ENCODE data around the gene PTMS.
"Not testable (repeated sequence)": the region's sequence is repeated elsewhere in the genome, so short reads cannot be mapped to it uniquely, and the experiment has no call there.

PTMS gene, protein sequence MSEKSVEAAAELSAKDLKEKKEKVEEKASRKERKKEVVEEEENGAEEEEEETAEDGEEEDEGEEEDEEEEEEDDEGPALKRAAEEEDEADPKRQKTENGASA

DNA sequence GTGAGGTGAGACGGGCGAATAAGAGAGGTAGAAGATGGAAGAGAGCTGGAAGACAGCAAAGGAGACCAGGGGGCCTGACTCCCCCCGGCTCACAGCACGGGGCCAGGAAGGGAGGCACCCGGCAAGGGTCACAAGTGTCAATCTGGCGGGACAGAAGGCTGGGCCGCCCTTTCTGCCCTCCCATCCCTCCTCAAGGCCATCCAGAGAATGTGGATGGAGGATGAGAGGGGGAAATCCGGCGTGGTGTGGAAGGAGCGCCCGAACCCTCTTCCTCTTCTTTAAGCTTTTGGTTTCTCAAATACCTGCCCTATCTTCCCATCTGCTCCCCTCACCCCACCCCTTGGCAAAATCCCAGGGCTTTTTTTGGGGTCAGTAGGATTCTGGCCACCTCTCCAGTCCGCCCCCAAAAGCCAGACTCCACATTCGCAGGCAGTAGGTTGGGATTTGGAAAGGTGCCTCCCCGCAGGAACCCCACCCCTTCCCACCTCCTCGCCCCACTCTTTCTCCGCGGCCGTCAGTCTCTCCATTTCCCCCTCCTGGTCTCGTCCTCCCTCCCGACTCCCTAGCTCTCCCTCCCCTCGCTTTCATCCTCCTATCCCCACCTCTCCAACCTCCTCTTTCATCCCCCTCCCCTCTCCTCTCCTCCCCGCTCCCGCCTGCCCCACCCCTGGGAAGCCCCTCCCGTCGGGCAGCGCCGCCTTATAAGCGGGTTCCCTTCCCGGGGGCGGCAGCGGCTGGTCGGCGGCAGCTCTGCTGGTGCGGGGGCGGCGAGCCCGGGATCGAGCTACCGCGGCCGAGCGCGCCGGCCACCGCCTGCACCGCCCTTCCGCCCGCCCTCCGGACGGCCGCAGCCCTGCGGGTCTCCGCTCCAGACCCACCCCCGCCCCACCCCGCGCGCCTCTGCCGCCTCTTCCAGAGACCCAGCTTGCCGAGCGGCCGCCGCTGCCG, at the start of gene PTMS:
TSS of gene PTMS (plus strand) at position 730 of the 948 bp plus-strand sequence. CDS start 343 bp downstream, outside the sequence.
- no peak for DNase-seq

DNA sequence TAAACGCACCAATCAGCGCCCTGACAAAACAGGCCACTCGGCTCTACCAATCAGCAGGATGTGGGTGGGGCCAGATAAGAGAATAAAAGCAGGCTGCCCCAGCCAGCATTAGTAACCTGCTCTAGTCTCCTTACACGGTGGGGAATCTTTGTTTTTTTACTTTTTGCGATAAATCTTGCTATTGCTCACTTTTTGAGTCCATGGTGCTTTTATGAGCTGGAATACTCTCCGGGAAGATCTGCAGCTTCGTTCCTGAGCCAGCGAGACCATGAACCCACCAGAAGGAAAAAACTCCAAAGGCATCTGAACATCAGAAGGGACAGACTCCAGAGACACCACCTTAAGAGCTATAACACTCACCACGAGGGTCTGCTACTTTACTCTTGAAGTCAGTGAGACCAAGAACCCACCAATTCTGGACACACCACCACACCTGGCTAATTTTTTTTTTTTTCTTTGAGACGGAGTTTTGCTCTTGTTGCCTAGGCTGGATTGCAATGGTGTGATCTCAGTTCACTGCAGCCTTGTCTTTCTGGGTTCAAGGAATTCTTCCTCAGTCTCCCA, 49.2 kb upstream of the PTMS start:
- DNase-seq = no peak

DNA sequence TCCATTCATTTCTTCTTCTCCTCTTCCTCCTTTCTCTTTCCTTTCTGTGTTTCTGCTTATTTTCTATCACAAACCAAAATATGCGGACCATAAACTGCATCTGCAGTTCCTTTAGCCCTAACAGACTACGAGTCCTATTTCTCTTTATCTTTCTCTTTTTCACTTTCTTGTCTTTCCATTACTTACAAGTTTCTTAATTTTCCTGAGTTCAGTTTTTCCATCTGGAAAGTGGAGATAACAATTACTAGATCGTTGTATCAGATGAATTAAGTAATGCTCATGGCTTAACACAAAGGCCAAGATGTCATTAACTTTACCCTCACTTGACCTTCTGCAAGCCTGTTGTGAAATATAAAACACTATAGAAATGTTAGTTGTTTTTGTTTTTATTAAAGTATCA, 43.3 kb upstream of the PTMS start:
- DNase-seq = no peak

DNA sequence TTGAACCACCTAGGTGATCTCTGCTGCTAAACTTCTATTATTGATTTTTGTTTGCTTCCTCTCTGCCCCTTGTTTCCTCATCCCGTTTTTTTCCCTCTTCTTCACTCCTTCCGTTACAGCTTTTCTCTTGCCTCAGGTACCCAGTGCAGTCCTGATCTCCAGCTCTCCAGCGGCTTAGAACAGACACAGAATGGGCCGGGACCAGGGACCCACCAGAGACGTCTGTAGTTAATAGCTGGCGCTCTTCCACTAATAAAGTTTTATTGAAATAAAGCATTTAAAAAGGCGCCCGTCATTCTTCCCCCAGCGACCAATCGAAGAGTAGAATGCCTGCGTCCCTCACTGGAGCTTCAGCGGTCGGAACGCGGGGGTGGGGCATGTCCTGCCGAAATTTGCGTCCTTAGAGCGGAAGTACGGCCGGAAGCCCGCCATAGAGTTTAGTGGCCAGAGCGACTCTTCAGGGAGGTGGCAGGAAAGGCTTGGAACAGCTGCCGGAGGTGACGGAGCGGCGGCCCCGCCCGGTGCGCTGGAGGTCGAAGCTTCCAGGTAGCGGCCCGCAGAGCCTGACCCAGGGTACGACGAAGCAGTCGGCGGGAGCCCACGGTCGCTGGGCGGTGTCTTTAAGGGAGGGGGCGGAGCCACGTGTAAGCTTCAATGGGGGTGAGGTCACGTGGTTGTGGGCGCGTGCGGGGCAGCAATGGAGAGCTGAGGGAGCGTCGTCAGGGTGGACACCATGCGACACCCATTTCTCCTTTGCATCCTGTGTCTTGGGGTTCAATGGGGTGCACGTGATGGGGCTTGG, 42.4 kb upstream of the PTMS start, which contains the start of gene COPS7A:
TSS of gene COPS7A (plus strand) at position 440 of the 802 bp plus-strand sequence. CDS start 611 bp downstream, outside the sequence.
- DNase-seq = peak; percentile 99

DNA sequence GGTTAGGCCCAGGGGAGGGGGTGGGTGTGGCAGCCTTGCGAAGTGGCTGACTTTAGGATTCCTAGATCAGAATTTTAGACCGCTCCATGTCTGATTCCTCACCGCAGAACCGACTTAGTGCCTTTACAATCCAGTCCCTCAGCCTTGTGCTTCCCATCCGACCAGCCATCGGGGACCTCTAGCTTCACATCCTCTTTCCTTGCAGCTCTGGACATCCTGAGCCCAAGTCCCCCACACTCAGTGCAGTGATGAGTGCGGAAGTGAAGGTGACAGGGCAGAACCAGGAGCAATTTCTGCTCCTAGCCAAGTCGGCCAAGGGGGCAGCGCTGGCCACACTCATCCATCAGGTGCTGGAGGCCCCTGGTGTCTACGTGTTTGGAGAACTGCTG, 41.8 kb upstream of the PTMS start:
- DNase-seq = no peak

DNA sequence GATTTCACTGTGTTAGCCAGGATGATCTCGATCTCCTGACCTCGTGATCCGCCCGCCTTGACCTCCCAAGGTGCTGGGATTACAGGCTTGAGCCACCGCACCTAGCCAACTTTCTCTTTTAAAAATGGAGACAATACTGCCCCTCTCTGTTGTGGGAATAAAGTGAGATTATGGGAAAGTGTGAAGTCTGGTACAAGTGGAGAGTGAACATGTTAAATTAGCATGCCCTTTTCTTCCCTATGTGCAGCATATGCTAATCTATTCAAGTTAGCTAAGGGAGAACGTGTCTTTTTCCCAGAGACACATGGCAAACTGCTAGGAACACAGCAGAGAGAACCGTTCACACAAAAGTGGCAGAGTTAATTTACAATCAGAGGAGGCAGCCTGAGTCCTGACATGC, 40.8 kb upstream of the PTMS start:
- no peak for DNase-seq

DNA sequence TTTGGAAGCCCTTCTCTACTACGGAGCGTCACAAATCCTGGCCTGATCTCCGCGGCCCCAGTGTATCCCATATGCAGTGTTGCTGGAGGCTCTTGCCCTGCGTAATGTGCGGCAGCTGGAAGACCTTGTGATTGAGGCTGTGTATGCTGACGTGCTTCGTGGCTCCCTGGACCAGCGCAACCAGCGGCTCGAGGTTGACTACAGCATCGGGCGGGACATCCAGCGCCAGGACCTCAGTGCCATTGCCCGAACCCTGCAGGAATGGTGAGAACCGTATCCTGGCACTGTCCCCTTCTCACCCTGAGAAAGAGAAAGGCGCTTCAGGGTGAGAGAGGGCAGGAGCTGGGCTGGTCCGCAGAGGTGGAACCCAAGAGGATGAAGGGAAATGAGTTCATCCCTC, 37.0 kb upstream of the PTMS start:
- no peak for DNase-seq

DNA sequence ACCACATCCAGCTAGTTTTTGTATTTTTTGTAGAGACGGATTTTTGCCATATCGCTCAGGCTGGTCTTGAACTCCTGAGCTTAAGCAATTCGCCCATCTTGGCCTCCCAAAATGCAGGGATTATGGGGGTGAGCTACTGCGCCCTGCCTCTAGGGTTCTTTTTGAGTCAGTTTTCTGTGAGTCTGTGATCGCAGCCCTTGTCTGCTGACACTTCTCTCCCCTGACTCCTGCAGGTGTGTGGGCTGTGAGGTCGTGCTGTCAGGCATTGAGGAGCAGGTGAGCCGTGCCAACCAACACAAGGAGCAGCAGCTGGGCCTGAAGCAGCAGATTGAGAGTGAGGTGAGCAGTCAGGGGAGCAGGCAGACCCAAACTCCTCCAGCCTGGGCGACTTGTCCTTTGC, 36.0 kb upstream of the PTMS start:
- DNase-seq = no peak

DNA sequence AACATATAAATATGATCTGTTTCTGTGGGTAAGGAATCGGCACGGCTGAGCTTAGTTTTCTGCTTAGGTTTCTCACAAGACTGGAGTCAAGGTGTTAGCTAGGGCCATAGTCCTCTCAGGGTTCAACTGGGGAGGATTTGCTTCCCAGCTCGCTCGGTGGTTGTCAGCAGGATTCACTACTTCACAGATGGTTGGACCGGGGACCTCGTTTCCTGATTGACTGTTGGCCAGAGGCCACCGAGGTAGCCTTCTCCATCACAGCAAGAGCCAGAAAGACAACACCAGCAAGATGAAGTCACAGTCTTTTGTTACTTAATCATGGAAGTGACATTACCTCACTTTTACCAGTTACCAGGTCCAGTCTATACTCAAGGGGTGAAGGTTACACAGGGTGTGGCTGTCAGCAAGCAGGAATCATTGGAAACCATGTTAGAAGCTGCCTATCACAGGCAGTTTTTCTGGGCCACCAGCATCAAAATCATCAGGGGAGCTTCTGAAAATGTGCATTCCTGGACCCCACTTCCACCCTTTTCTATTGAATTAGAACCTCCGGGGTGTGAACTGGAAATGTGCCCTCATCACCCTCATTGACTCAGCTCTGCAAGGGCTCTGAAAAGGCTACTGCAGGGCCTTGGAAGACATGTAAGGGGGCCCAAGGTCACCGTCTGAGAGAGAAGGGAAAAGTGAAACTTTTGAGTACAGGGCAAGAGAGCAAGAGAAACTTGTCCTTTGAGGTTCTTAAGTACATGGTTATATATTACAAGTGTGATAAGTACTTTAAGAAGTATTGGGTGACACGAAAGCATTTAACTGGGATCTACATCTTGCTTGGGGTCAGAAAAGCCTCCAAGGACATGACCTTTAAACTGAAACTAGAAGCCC, 31.4 kb upstream of the PTMS start:
- DNase-seq = no peak

DNA sequence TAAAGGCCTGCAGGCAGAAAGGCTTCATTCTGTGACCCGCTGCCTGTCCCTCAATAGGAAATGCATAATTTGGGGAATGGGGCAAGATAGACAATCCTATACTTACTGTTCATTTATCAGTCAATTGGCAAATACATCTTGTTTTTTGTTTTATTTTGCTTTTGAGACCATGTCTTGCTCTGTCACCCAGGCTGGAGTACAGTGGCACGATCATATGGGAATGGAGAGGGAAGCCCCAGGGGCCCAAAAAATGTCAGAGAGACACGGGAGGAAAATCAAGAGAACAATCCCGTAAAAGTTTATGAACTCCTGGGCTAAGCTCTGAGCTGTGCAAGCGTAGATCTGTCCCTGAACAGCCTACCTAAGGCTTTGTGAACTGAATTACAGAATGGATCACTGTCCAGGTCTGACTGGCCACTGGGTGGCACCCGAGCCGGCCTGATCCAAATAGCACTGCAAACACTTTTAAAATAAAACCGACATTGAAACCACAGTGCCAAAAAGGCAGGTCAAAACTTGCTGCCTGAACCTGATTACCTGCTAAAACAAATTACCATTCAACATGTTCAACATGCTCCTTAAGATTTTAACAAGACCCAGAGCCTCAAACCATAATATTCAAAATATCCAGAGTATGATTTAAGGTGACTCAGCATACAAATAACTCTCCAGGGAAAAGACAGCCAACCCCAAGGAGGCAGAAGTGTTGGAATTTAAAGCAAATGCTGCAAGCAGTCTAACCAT, 30.5 kb upstream of the PTMS start:
- DNase-seq = peak; percentile 51

DNA sequence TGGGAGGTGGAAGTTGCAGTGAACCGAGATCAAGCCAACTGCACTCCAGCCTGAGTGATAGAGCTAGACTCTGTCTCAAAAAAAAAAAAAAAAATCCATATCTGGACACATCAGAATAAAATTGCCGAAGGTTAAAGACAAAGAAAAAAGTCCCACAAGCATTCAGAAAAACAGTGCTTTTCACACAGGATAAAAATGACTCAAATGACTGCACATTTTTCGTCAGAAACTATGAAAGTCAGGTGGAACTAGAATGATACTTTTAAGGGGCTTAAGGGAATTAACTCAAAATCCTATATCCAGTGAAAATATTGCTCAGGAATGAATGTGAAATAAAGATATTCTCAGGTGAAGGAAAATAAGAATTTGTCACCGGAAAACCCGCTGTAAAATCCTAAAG, 29.4 kb upstream of the PTMS start:
- no peak for DNase-seq

DNA sequence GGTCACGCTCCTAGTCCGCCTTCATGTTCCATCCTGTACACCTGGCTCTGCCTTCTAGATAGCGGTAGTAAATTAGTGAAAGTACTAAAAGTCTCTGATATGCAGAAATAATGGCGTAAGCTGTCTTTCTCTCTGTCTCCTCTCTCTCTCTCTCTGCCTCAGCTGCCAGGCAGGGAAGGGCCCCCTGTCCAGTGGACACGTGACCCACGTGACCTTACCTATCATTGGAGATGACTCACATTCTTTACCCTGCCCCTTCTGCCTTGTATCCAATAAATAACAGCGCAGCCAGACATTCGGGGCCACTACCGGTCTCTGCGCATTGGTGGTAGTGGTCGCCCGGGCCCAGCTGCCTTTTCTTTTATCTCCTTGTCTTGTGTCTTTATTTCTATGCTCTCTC, 24.1 kb upstream of the PTMS start:
- DNase-seq = not testable (repeated sequence)

DNA sequence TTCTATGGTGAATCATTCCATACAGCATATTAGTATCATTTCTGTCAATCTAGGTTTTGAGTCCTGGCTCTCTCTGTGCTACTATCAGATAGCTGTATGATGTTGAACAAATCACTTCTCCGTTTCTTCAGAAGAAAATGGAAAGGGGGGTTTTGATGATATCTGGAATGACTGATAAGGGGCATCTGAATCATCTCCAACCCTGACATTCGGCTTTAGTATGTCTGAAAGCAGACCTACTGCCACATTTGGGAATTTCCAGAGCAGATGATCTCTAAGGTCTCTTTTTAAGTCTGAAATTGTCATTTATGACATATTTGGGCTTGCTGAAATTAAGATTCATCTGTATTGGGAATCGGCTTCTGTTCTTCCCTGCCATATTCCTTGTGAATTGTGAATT, 23.3 kb upstream of the PTMS start:
- DNase-seq = no peak

DNA sequence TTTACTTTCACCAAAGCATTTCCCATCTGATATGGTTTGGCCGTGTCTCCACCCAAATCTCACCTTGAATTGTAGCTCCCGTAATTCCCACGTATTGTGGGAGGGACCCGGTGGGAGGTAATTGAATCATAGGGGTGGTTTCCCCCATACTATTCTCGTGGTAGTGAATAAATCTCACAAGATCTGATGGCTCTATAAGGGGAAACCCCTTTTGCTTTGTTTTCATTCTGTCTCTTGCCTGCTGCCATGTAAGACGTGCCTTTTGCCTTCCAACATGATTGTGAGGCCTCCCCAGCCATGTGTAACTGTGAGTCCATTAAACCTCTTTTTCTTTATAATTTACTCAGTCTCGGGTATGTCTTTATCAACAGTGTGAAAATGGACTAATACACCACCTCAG, 22.9 kb upstream of the PTMS start:
- DNase-seq = not testable (repeated sequence)

DNA sequence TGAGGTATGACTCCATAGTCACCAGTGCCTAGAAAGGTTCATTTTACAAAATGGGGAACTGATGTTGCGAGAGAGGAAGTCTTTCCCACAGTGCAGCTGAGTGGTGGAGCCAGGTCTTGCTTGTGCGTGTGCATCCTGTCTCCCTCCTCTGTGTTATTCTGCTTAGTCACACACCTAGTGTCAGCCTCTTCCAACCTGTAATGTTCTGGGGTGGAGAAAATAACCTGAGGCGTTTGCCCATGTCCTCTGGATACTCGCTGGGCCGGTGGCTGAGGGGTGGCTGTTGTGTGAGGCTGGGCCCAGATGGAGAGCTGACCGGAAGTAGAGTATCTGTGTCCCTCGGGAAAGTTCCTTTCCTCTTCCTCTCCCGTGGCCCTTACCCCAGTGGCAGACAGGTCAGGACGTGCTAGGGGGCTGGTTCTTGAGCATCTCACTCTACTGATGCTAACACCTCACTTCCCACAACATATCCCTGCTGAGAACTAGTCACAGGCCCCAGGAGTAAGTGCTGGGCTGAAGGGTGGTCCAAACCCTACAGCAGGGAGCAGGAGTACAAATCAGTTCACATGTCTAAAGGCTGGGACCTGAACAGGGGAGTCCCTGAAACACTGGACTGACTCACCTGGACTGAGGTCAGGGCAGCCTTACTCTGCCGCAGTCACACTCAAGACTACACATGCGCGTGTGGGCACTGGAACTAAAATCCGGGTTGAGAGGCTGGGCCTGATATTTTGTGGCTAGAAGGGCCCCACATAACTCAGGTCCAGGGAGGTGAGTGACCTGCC, 20.2 kb upstream of the PTMS start:
- DNase-seq = peak; percentile 34

DNA sequence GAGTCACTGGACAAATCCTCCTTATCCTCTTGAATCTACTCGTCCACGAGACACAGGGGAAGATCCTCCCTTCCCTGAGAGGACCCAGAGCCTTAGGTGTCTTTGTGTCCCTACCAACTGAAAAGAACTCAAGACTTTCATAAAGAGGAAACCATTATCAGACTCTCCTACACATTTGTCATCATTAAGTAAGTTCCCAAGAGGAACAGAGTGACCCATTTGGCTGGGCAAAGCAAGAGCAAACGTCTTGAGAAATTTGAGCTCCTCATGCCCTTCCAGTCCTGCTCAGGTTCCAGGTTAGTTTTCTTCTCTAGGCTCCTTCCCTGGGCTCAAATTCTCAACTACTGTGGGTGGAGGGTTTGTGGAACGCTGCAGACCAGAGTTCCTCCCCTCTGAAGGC, 18.9 kb upstream of the PTMS start:
- DNase-seq = no peak

DNA sequence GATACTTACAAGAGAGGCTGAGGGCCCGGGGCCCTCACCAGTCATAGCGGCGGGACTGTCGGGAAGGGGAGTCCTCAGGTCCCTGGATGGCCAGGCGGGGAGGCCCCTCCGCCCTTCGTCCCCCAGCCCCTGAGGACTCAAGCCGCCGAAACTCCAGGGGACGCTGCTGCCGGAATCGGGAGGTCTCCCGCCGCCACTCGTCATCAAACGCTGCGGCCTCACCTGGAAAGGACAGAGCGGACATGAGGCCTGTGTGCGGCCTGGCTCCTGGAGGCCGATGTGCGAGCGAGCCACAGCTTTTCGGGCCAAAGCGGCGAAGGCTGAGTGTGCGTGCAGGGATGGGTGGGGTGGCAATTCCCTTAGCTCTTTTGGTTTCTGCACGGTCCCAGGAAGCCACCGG, 17.4 kb upstream of the PTMS start:
- DNase-seq = no peak

DNA sequence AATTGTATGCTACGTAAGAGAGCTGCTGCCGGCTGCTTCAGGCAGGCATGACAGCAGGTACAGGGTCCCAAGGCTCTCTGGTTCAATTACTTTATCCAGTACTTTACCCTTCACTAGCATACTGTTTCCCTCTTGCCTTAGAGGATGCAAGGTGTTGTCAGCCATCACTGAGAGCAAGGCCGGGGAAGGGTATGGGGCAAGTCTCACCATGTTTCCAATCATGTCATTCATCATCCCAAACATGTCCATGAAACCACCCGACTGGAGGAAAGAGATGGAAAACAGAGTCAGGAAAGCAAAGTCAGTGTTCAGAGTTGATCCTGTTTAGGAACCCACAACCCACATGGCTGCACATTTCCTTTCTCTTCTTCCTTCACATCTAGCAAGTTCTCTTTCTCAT, 15.7 kb upstream of the PTMS start:
- no peak for DNase-seq

DNA sequence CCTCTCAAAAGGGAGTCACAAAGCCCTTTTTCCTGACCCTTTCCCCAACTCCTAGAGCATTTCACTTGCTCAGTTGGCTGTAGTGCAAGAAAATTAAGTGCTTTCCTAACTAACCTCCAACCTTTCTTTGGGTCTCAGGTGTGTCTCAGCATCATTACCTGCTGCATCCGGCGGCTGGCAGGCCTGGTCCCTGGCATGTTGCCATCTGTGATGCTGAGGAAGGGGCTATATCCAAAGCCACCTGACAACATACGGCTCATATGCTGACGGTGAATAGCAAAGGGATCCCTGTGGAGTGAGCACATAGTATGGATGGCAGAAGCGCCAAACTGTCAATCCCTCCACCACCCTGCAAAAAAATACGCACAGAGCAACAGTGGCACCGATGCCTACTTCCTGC, 14.4 kb upstream of the PTMS start:
- no peak for DNase-seq

DNA sequence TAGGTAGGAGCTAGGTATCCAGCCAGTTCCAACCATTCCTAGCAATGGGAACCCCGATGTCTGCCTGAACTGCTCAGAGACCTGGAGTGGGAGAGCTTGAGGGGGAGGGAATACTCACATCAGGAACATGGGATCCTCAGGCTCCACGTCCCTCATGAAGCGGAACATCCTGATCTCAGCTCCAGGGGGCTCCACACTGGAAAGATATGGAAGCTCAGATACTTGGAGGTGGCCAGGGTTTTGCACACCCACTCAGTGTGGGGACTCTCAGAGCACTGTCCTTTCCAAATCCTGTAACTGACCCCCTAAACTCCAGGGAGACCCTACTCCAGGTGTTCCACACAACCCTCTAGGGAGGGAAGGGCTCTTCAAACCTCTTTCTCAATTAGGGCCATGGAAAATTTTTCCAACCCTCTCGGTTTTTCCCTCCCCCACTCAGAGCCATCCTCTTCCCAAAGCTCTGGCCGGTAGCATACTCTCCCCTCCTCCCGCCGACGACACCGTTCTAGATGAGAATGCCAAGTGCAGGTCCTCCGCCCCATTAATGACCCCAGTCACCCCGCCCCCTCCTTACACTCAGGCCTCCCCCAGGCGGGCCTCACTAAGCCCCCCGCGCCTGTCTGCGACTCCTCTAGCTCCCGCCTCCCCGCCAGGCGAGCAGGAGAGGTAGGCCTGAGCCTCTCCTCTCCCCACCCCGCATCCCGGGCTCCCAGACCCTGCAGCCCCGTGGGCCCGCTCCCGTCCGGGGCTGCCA, 13.8 kb upstream of the PTMS start:
- no peak for DNase-seq
